Tibial artery (tissue), 4 donors: ENCODE measurements around the gene CTNNA2.

Experiments used
- DNase-seq, 2 donors: peaks; one replicate each; pipeline ENCODE4 v3.0.0-alpha.2; 2019
- H3K27ac ChIP-seq, 2 donors: fragments of 200-600 bp; sonication (generic) in 1 of 2; 1 replicate in 1 of 2; 2 replicates in 1 of 2; pipeline ENCODE4 v1.5.1; 2018 to 2019; ENCODE audit warnings: mild to moderate bottlenecking in 1 of 2
- H3K27me3 ChIP-seq, 2 donors: fragments of 200-600 bp; sonication (generic) in 1 of 2; one replicate each; pipeline versions ENCODE4 v1.5.1 to v1.6.0; 2016 to 2019
- H3K36me3 ChIP-seq, 3 donors: fragments of 200-600 bp; sonication (generic) in 2 of 3; one replicate each; pipeline ENCODE4 v1.5.1; 2016 to 2019; ENCODE audit warnings: mild to moderate bottlenecking in 2 of 3
- H3K4me1 ChIP-seq, 4 donors: fragments of 200-600 bp; sonication (generic) in 2 of 4; 1 replicate in 3 of 4; 2 replicates in 1 of 4; pipeline ENCODE4 v1.5.1; 2016 to 2019
- H3K4me3 ChIP-seq, 2 donors: fragments of 200-600 bp; sonication (generic) in 1 of 2; 1 replicate in 1 of 2; 2 replicates in 1 of 2; pipeline ENCODE4 v1.5.1; 2018 to 2019; ENCODE audit warnings: mild to moderate bottlenecking in 2 of 2
- H3K9me3 ChIP-seq, 3 donors: fragments of 200-600 bp; sonication (generic) in 1 of 3; one replicate each; pipeline ENCODE4 v1.5.1; 2016 to 2019
- intact Hi-C: fragments of 100-400 bp; cut with DNase I; formaldehyde crosslinking; loops from one replicate; pipeline ENCODE4 v1.15.0; 2023; ENCODE audit warnings: low total_unique reads
- TF ChIP-seq, protein P1 (sequence below), 2 experiments: fragments of 200-600 bp in 1 of 2; fragments of 450-650 bp in 1 of 2; IDR thresholded peaks; one replicate each; pipeline ENCODE4 v1.5.1; 2017 to 2019; ENCODE audit warnings: antibody characterized with exemption in 2 of 2, mild to moderate bottlenecking in 1 of 2, moderate library complexity in 1 of 2

CTNNA2 gene

GRCh38 chr2:79716266-79716665 lies 203.4 kb downstream of the CTNNA2 start:
- Histone ChIP-seq H3K36me3 (no peaks in the 10 kb centered on the region), H3K27ac (no peak overlapping the region), H3K4me1 (no peaks in the 10 kb centered on the region), H3K9me3 (no peaks in the 10 kb centered on the region), H3K27me3 (no peaks in the 10 kb centered on the region), H3K4me3 (no peak overlapping the region)
- TF ChIP-seq, protein P1, sequence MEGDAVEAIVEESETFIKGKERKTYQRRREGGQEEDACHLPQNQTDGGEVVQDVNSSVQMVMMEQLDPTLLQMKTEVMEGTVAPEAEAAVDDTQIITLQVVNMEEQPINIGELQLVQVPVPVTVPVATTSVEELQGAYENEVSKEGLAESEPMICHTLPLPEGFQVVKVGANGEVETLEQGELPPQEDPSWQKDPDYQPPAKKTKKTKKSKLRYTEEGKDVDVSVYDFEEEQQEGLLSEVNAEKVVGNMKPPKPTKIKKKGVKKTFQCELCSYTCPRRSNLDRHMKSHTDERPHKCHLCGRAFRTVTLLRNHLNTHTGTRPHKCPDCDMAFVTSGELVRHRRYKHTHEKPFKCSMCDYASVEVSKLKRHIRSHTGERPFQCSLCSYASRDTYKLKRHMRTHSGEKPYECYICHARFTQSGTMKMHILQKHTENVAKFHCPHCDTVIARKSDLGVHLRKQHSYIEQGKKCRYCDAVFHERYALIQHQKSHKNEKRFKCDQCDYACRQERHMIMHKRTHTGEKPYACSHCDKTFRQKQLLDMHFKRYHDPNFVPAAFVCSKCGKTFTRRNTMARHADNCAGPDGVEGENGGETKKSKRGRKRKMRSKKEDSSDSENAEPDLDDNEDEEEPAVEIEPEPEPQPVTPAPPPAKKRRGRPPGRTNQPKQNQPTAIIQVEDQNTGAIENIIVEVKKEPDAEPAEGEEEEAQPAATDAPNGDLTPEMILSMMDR (IDR thresholded peaks at IDR 0.05): no peak
- intact Hi-C loops: no loop called here
- no peak for DNase-seq

- no peaks in the 10 kb centered on the region for H3K9me3 ChIP-seq
- DNase-seq: no peak
- no peaks in the 10 kb centered on the region for H3K27me3 ChIP-seq
- H3K4me1 ChIP-seq: no peaks in the 10 kb centered on the region
- TF ChIP-seq, protein P1 (IDR thresholded peaks at IDR 0.05): no peak
- H3K4me3 ChIP-seq: no peak overlapping the region
- no peak overlapping the region for H3K27ac ChIP-seq
- intact Hi-C loops: no loop called here
- no peaks in the 10 kb centered on the region for H3K36me3 ChIP-seq
Observed at GRCh38 chr2:79717364-79718007, 204.6 kb downstream of the CTNNA2 start.

DNA sequence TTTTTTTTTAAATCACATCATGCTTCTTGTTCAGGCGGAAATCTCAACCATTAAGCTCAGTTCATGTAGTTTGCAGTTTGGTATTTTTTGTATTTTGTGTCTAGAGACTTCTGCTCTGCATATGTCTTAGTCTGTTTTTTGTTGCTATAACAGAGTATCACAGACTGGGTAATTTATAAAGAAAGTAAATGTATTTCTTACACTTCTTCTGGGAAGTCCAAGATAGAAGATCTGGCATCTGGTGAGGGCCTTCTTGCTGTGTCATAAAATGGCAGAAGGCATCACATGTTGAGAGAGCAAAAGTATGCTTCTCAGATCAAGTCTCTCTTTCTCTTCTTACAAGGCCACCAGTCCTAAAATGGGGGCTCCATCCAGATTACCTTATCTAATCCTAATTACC lies 208.2 kb downstream of the CTNNA2 start:
- intact Hi-C loops: no loop called here
- H3K36me3 ChIP-seq: no peaks in the 10 kb centered on the region

DNA sequence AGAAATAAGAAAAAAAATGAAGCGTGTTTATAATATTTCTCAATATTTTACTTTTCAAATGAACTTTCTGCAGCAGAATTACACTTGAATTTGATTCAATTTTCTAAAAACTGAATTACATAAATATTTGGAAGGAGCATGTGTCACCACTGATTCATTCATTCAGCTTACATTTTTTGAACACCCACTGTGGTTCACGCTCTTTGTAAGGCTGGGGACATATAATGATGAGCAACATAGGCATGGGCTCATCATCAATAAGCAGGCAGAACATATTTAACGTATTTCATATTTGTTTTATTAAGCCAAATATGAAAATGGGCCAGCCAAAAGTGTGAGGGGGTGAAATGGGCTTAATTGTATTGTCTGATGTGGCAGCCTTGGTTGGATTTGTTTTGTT lies 209.1 kb downstream of the CTNNA2 start:
- Histone ChIP-seq H3K9me3 (no peaks in the 10 kb centered on the region), H3K36me3 (no peaks in the 10 kb centered on the region), H3K27me3 (no peaks in the 10 kb centered on the region), H3K4me1 (no peaks in the 10 kb centered on the region), H3K4me3 (no peak overlapping the region), H3K27ac (no peak overlapping the region)
- no peak for DNase-seq
- intact Hi-C loops: no loop called here
- TF ChIP-seq, protein P1 (IDR thresholded peaks at IDR 0.05): no peak

More for the DNA sequence above, 208.2 kb downstream of the CTNNA2 start:
- Histone ChIP-seq H3K27me3 (no peaks in the 10 kb centered on the region), H3K4me1 (no peaks in the 10 kb centered on the region), H3K9me3 (no peaks in the 10 kb centered on the region), H3K4me3 (no peak overlapping the region), H3K27ac (no peak overlapping the region)
- TF ChIP-seq, protein P1 (IDR thresholded peaks at IDR 0.05): no peak
- no peak for DNase-seq

- no peak for DNase-seq
- intact Hi-C loops: no loop called here
- TF ChIP-seq, protein P1 (IDR thresholded peaks at IDR 0.05): no peak
Observed at GRCh38 chr2:79723830-79724229, 211.0 kb downstream of the CTNNA2 start.

DNA sequence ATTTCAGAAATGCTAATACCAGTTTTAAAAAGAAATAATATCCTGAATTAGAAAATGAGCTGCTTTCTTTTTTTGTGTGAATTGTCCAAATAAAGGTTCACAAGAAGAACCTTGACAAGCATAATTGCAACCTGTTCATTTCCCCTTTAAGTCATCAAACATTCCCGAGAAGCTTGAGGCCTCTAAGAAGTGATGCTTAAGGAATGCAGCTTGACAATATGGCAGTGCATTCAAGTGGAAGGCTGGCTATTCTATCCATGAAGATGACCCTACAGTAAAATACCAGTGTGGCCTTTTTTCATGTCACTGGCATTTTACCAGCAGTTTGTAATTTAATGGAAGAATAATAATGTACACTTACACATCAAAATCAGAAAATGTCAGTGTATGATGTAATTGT lies 216.7 kb downstream of the CTNNA2 start:
- TF ChIP-seq, protein P1 (IDR thresholded peaks at IDR 0.05): no peak
- intact Hi-C loops: no loop called here
- no peaks in the 10 kb centered on the region for H3K9me3 ChIP-seq
- no peaks in the 10 kb centered on the region for H3K36me3 ChIP-seq
- DNase-seq: no peak
- H3K27me3 ChIP-seq: no peaks in the 10 kb centered on the region
- no peaks in the 10 kb centered on the region for H3K4me1 ChIP-seq
- H3K27ac ChIP-seq: no peak overlapping the region
- no peak overlapping the region for H3K4me3 ChIP-seq

More at GRCh38 chr2:79723830-79724229, 211.0 kb downstream of the CTNNA2 start:
- Histone ChIP-seq H3K4me1 (no peaks in the 10 kb centered on the region), H3K27me3 (no peaks in the 10 kb centered on the region), H3K36me3 (no peaks in the 10 kb centered on the region), H3K9me3 (no peaks in the 10 kb centered on the region), H3K4me3 (no peak overlapping the region), H3K27ac (no peak overlapping the region)
